ENCODE measurements around the gene SYTL2.

GRCh38 chr11:85803303-85803702 lies 7.6 kb downstream of the SYTL2 start:
- TF ChIP-seq, protein P1, sequence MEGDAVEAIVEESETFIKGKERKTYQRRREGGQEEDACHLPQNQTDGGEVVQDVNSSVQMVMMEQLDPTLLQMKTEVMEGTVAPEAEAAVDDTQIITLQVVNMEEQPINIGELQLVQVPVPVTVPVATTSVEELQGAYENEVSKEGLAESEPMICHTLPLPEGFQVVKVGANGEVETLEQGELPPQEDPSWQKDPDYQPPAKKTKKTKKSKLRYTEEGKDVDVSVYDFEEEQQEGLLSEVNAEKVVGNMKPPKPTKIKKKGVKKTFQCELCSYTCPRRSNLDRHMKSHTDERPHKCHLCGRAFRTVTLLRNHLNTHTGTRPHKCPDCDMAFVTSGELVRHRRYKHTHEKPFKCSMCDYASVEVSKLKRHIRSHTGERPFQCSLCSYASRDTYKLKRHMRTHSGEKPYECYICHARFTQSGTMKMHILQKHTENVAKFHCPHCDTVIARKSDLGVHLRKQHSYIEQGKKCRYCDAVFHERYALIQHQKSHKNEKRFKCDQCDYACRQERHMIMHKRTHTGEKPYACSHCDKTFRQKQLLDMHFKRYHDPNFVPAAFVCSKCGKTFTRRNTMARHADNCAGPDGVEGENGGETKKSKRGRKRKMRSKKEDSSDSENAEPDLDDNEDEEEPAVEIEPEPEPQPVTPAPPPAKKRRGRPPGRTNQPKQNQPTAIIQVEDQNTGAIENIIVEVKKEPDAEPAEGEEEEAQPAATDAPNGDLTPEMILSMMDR (conservative IDR thresholded peaks at IDR 0.05): no peak
- no peak for TF ChIP-seq ZFX (IDR thresholded peaks at IDR 0.05)
